Vagina (tissue), 2 donors: ENCODE results near the gene CTDSPL2. TPM values are rescaled to one million over a fixed set of nuclear protein-coding genes. Genes with fewer than 3 reads are reported as not detected.

Source experiments
- DNase-seq, 2 donors: peaks; one replicate each; pipeline ENCODE4 v3.0.0-alpha.2; 2017; ENCODE audit errors: extremely low spot score in 2 of 2
- H3K27ac ChIP-seq: fragments of 200-600 bp; sonication (generic); one replicate; pipeline ENCODE4 v1.5.1; 2019
- H3K27me3 ChIP-seq: fragments of 200-600 bp; sonication (generic); one replicate; pipeline ENCODE4 v1.5.1; 2019
- H3K36me3 ChIP-seq, 2 donors: fragments of 200-600 bp; sonication (generic); one replicate each; pipeline ENCODE4 v1.5.1; 2017 to 2019
- H3K4me1 ChIP-seq: fragments of 200-600 bp; sonication (generic); one replicate; pipeline ENCODE4 v1.5.1; 2019
- H3K4me3 ChIP-seq, 2 donors: fragments of 200-600 bp; sonication (generic); 1 replicate in 1 of 2; 2 replicates in 1 of 2; pipeline ENCODE4 v1.5.1; 2016 to 2019
- H3K9me3 ChIP-seq: fragments of 200-600 bp; sonication (generic); one replicate; pipeline ENCODE4 v1.5.1; 2019
- CTCF ChIP-seq, 3 experiments: fragments of 450-650 bp in 2 of 3; fragments of 200-600 bp in 1 of 3; sonication (generic) in 1 of 3; IDR thresholded peaks; one replicate each; pipeline ENCODE4 v1.5.1; 2017 to 2019; ENCODE audit warnings: antibody characterized with exemption in 3 of 3, mild to moderate bottlenecking in 2 of 3, moderate library complexity in 2 of 3
- POLR2A ChIP-seq, 2 donors: fragments of 450-650 bp; IDR thresholded peaks; one replicate each; pipeline ENCODE4 v1.6.1; 2017; ENCODE audit warnings: antibody characterized with exemption in 2 of 2, mild to moderate bottlenecking in 2 of 2, moderate library complexity in 2 of 2
- POLR2AphosphoS5 ChIP-seq, 2 donors: sonication (generic); formaldehyde crosslinking; IDR thresholded peaks; one replicate each; pipeline ENCODE4 v1.9.0; 2017; ENCODE audit warnings: antibody characterized with exemption in 2 of 2, mild to moderate bottlenecking in 2 of 2, low read depth in 1 of 2; ENCODE audit not compliant: insufficient read depth in 1 of 2
- intact Hi-C: fragments of 100-400 bp; cut with DNase I; formaldehyde crosslinking; loops from one replicate; pipeline ENCODE4 v1.15.1; 2023
- total RNA-seq: library from RNA; depleted of rRNA; stranded (reverse); fragments of >200 nt; gene quantifications from one replicate; pipeline ENCODE4 v1.2.3, GENCODE V29; 2016

Gene CTDSPL2
- total RNA-seq, 1 donor from 2014 or later, result 37.1 TPM

- Histone ChIP-seq H3K27ac (no peak overlapping the region), H3K9me3 (no peaks in the 10 kb centered on the region), H3K4me3 (no peak overlapping the region), H3K36me3 (peaks cover 0 to 71% of the 10 kb centered on the region in 2 donors), H3K4me1 (no peaks in the 10 kb centered on the region), H3K27me3 (no peaks in the 10 kb centered on the region)
- no peak for DNase-seq
- TF ChIP-seq CTCF (IDR thresholded peaks at IDR 0.05) (no peak), POLR2AphosphoS5 (IDR thresholded peaks at IDR 0.05; ENCODE audit: insufficient read depth in 1 of 2, low read depth in 1 of 2) (no peak), POLR2A (IDR thresholded peaks at IDR 0.05) (no peak)
- intact Hi-C loops, result no loop called here
Observed at GRCh38 chr15:44566155-44566540, 138.7 kb downstream of the CTDSPL2 start.

- H3K27me3 ChIP-seq, result no peaks in the 10 kb centered on the region
- no peaks in the 10 kb centered on the region for H3K9me3 ChIP-seq
- intact Hi-C loops, result no loop called here
- peaks cover 5 to 54% of the 10 kb centered on the region in 2 donors for H3K36me3 ChIP-seq
- H3K27ac ChIP-seq, result no peak overlapping the region
- TF ChIP-seq POLR2A (IDR thresholded peaks at IDR 0.05), result no peak
- no peak overlapping the region for H3K4me3 ChIP-seq
- H3K4me1 ChIP-seq, result no peaks in the 10 kb centered on the region
- DNase-seq, result no peak
Observed at GRCh38 chr15:44568338-44568737, 140.9 kb downstream of the CTDSPL2 start.

- H3K9me3 ChIP-seq, result no peaks in the 10 kb centered on the region
- H3K4me1 ChIP-seq, result no peaks in the 10 kb centered on the region
- TF ChIP-seq POLR2A (IDR thresholded peaks at IDR 0.05) (no peak), CTCF (IDR thresholded peaks at IDR 0.05) (no peak), POLR2AphosphoS5 (IDR thresholded peaks at IDR 0.05; ENCODE audit: insufficient read depth in 1 of 2, low read depth in 1 of 2) (no peak)
- no peak overlapping the region for H3K27ac ChIP-seq
- no peak for DNase-seq
- H3K36me3 ChIP-seq, result peaks cover 5 to 49% of the 10 kb centered on the region in 2 donors
- no peak overlapping the region for H3K4me3 ChIP-seq
- intact Hi-C loops, result no loop called here
- no peaks in the 10 kb centered on the region for H3K27me3 ChIP-seq
Observed at GRCh38 chr15:44569316-44569715, 141.9 kb downstream of the CTDSPL2 start.

- no peaks in the 10 kb centered on the region for H3K27me3 ChIP-seq
- no peak overlapping the region for H3K4me3 ChIP-seq
- intact Hi-C loops, result loop anchor here (10.0 kb wide), 1 partner anchor 164 kb away; the partner anchor contains the start of gene TRIM69
- TF ChIP-seq POLR2AphosphoS5 (IDR thresholded peaks at IDR 0.05; ENCODE audit: insufficient read depth in 1 of 2, low read depth in 1 of 2) (no peak), POLR2A (IDR thresholded peaks at IDR 0.05) (no peak), CTCF (IDR thresholded peaks at IDR 0.05) (no peak)
- no peak overlapping the region for H3K27ac ChIP-seq
- no peaks in the 10 kb centered on the region for H3K9me3 ChIP-seq
- H3K36me3 ChIP-seq, result peaks cover 5 to 43% of the 10 kb centered on the region in 2 donors
- no peaks in the 10 kb centered on the region for H3K4me1 ChIP-seq
- DNase-seq, result no peak
Observed at GRCh38 chr15:44570361-44570760, 142.9 kb downstream of the CTDSPL2 start.

- Histone ChIP-seq H3K9me3 (no peaks in the 10 kb centered on the region), H3K36me3 (peaks cover 5 to 14% of the 10 kb centered on the region in 2 donors), H3K4me1 (no peaks in the 10 kb centered on the region), H3K27ac (no peak overlapping the region), H3K27me3 (no peaks in the 10 kb centered on the region), H3K4me3 (no peak overlapping the region)
- no peak for TF ChIP-seq POLR2AphosphoS5 (IDR thresholded peaks at IDR 0.05; ENCODE audit: insufficient read depth in 1 of 2, low read depth in 1 of 2)
- TF ChIP-seq CTCF (IDR thresholded peaks at IDR 0.05), result no peak
- TF ChIP-seq POLR2A (IDR thresholded peaks at IDR 0.05), result no peak
- no peak for DNase-seq
- intact Hi-C loops, result loop anchor here (10.0 kb wide), 1 partner anchor 161 kb away; the partner anchor contains the start of gene TRIM69
Observed at GRCh38 chr15:44573386-44573785, 146.0 kb downstream of the CTDSPL2 start.
